Fibroblast of the aortic adventitia (primary cell): ENCODE results near the gene NMBR. TPM values are rescaled to one million over a fixed set of nuclear protein-coding genes. Genes with fewer than 3 reads are reported as not detected.
"Not testable (repeated sequence)": the region's sequence is repeated elsewhere in the genome, so short reads cannot be mapped to it uniquely, and the experiment has no call there.

Experiments
- DNase-seq: peaks from one replicate; pipeline ENCODE4 v3.0.0-alpha.2; 2010; ENCODE audit warnings: low read depth
- H3K4me3 ChIP-seq: 2 replicates; pipeline ENCODE4 v1.5.1; 2011; ENCODE audit warnings: low read depth, mild to moderate bottlenecking, control low read depth, low read length, moderate library complexity
- CTCF ChIP-seq: IDR thresholded peaks from 2 replicates; pipeline ENCODE4 v1.5.1; 2011; ENCODE audit warnings: mild to moderate bottlenecking, low read length, control low read depth, inconsistent platforms; ENCODE audit not compliant: insufficient read depth
- total RNA-seq: library from RNA; depleted of rRNA; stranded (reverse); fragments of >200 nt; gene quantifications from 2 replicates; pipeline ENCODE4 v1.2.3, GENCODE V29; 2012; ENCODE audit warnings: low replicate concordance

NMBR gene
- total RNA-seq, 1 donor, result not detected

GRCh38 chr6:142045380-142046278 lies 101.3 kb downstream of the NMBR start:
- peak; percentile 68 for DNase-seq
- peak; percentile 50 for TF ChIP-seq CTCF
- H3K4me3 ChIP-seq, result no peak overlapping the region

GRCh38 chr6:142035890-142036289 lies 111.0 kb downstream of the NMBR start:
- DNase-seq, result no peak
- no peak overlapping the region for H3K4me3 ChIP-seq
- no peak for TF ChIP-seq CTCF

- no peak for TF ChIP-seq CTCF
- H3K4me3 ChIP-seq, result no peak overlapping the region
These were observed 115.9 kb downstream of the NMBR start for GRCh38 chr6:142031035-142031434.

GRCh38 chr6:142030115-142030619 lies 116.8 kb downstream of the NMBR start:
- peak overlapping the region; percentile 11 for H3K4me3 ChIP-seq
- TF ChIP-seq CTCF, result no peak
- peak; percentile 51 for DNase-seq

More at GRCh38 chr6:142031035-142031434, 115.9 kb downstream of the NMBR start:
- DNase-seq, result no peak

- no peak overlapping the region for H3K4me3 ChIP-seq
- DNase-seq, result no peak
- TF ChIP-seq CTCF, result no peak
These were observed 118.4 kb downstream of the NMBR start for GRCh38 chr6:142028527-142028926.

GRCh38 chr6:142027804-142028203 lies 119.1 kb downstream of the NMBR start:
- not testable (repeated sequence) for DNase-seq, H3K4me3 ChIP-seq

- no peak overlapping the region for H3K4me3 ChIP-seq
- TF ChIP-seq CTCF, result no peak
- no peak for DNase-seq
These were observed 119.8 kb downstream of the NMBR start for GRCh38 chr6:142027074-142027473.
